ENCODE data around the gene NECAB3. TPM values are rescaled to one million over a fixed set of nuclear protein-coding genes. Genes with fewer than 3 reads are reported as not detected.
"Not testable (repeated sequence)": the region's sequence is repeated elsewhere in the genome, so short reads cannot be mapped to it uniquely, and the experiment has no call there.

Gene NECAB3
- total RNA-seq, 2 donors from 2014 or later: 10.2 to 12.2 TPM

DNA sequence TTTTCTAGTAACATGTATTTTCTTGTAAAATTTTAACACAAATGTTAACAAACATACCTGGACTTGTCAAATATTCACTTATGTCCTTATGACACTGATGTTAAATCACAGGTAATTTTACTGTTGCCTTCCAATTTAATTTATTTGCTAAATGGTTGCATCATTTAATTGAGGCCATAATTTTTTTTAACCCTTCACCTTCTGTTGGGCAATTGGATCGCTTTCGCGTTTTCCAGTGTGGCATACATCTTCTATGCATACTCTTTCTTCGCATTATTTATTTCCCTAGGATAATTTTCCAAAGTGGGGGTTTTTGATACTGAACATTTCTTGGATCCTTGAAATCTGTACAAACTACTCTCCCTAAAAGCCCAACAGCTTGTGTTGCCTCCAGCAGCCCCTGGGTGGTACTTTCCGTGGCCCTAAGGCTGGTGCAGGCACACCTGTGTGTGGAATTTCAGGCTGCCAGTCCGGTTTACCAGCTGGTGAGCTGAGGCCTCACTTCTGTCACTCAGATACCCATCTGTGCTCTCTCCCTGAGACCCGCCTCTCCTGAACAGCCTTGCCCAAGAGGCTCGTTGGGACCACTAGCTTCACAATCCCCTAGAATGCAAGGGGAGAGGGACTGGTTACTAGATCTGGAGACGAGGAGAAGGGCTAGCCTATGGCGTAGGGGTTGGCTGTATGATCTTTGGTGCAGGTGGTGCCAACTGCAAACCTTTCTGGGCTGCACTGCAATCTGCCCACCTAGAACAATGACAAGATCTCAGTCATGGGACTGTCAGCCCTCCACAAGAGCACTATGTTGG lies 23.3 kb downstream of the NECAB3 start:
- H3K9me3 ChIP-seq (ENCODE audit: control insufficient read depth, low read length, poor library complexity, severe bottlenecking): no peaks in the 10 kb centered on the region
- no peak for ATAC-seq
- H3K36me3 Mint-ChIP-seq (ENCODE audit: low read depth): no peaks in the 10 kb centered on the region
- H3K4me3 Mint-ChIP-seq: no peak overlapping the region
- peaks cover 13% of the 10 kb centered on the region for H3K4me1 Mint-ChIP-seq
- DNase-seq: no peak
- no peaks in the 10 kb centered on the region for H3K27me3 Mint-ChIP-seq
- H3K27ac Mint-ChIP-seq: no peak overlapping the region

DNA sequence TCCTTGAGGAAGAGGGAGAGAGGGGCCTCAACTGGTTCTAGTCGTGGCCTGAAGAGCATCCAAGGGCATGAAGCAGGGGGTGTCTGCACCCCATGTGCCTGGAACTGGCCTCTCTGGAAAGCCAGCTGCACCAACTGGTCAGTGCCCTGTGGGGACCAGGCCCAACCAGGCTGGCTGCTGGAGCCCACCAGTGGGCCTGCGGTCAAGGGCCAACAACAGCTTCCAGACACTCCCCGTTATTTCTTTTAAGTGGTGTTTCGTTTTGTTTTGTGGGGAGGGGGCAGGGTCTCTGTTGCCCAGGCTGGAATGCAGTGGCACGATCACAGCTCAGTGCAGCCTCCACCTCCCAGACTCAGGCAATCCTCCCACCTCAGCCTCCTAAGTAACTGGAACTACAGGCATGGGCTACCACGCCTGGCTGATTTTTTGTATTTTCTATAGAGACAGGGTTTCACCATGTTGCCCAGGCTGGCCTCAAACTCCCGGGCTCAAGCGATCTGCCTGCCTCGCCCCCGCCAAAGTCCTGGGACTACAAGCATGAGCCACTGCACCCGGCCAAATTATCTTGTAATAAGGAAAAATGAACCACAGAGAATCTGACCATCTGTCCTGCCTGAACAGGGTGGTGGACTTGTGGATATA lies 24.0 kb downstream of the NECAB3 start:
- Mint-ChIP-seq H3K27me3 (no peaks in the 10 kb centered on the region), H3K27ac (no peak overlapping the region), H3K4me3 (no peak overlapping the region), H3K4me1 (peaks cover 13% of the 10 kb centered on the region), H3K36me3 (ENCODE audit: low read depth) (peaks cover 4% of the 10 kb centered on the region)
- ATAC-seq: no peak
- no peak for DNase-seq
- no peaks in the 10 kb centered on the region for H3K9me3 ChIP-seq (ENCODE audit: control insufficient read depth, low read length, poor library complexity, severe bottlenecking)

DNA sequence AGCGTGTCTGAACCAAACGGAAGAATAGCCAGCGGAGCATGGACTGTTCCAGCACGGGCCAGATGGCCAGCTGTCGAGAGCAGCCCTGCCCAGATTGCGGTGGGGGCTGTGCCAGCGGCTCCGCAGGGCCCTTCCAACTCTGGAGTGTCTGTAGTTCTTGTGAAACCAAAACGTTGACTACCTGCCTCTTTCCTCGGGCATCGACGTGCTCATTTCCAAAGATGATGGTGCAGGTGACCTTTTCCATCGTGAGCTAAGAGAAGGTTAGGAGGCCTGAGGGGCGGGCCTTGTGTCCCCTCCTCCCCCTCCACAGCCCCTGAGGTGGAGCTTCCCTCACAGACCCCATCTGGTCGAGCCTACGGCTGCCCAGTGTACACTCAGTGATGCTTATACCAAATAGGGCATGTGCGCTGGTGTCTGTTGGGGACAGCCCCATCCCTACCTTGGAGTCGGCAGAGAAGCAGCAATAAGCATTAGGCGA lies 25.0 kb downstream of the NECAB3 start:
- no peak for ATAC-seq
- H3K27ac Mint-ChIP-seq: no peak overlapping the region

DNA sequence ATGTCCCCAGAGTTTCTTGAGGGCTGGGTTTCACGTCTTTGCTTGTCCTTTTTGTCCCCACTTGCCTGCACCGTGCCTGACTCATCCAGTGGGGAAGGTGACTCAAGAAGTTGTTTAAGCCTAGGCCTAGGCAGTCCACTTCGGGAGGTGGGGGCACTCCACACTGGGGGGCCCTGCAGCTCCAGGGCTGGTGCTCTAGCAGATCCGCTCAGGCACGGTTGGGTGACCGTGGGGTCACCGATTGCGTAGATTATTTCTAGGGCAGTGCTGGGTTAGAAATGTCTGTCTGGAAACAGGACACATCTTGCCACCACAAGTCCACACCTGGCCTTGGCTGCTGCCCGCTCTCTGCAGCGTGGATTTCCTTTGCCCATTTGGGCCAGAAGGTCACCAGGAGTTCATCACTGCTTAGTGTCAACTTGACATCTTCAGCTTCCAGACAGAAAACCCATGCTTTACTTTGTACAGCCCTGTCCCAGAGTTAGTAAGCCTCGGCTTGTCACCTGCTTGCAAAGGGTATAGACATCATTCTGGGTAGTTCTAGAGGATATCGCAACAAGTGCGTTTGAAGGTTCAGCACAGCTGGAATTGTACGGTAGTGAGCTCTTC lies 25.7 kb downstream of the NECAB3 start:
- ATAC-seq (no peak), DNase-seq (no peak)
- Mint-ChIP-seq H3K36me3 (ENCODE audit: low read depth) (peaks cover 4% of the 10 kb centered on the region), H3K4me1 (peaks cover 12% of the 10 kb centered on the region), H3K27me3 (no peaks in the 10 kb centered on the region), H3K4me3 (no peak overlapping the region), H3K27ac (no peak overlapping the region)
- no peaks in the 10 kb centered on the region for H3K9me3 ChIP-seq (ENCODE audit: control insufficient read depth, low read length, poor library complexity, severe bottlenecking)

More for the DNA sequence above, 25.0 kb downstream of the NECAB3 start:
- DNase-seq: no peak
- no peaks in the 10 kb centered on the region for H3K9me3 ChIP-seq (ENCODE audit: control insufficient read depth, low read length, poor library complexity, severe bottlenecking)
- Mint-ChIP-seq H3K36me3 (ENCODE audit: low read depth) (peaks cover 4% of the 10 kb centered on the region), H3K4me3 (no peak overlapping the region), H3K4me1 (peaks cover 13% of the 10 kb centered on the region), H3K27me3 (no peaks in the 10 kb centered on the region)

DNA sequence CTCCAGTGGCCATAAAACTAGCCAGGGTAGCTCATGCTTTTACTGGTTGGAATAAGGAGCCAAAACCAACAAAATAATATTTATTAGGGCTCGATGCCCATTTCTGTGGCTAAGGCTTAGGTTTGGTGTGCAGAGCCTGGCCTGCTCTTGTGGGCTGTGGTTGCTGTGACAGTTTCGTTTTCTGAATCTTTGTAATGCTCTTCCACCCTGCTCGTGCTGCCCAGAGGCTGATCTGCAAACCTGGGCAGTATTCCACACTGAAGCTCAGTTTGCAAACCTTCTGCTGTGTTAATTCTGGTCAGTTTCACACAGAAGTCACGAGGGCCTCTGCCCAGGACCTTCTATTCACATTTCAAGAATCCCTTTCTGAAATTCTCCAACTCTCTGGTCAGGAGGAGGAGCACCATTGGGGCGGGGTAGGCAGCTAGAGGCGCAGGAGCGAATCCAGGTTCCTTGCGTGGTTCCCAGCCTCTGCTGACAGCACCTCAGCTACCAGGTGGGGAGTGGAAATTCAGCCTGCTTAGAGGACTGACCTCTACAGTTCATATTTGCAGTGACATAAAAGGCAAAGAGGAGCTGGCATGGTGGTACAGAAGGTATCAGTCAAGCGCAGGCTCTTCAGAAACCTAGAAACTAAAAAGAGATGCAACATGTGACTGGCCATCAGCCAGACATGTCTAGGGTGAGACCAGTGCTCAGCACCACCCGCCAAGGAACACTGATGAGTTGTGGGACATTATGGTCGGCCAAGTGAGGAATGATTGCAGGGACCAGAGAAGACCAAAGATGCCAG lies 26.4 kb downstream of the NECAB3 start:
- H3K4me1 Mint-ChIP-seq: peaks cover 10% of the 10 kb centered on the region
- ATAC-seq (no peak), DNase-seq (no peak)
- H3K4me3 Mint-ChIP-seq: no peak overlapping the region
- H3K27ac Mint-ChIP-seq: no peak overlapping the region
- H3K36me3 Mint-ChIP-seq (ENCODE audit: low read depth): peaks cover 4% of the 10 kb centered on the region
- no peaks in the 10 kb centered on the region for H3K9me3 ChIP-seq (ENCODE audit: control insufficient read depth, low read length, poor library complexity, severe bottlenecking)
- no peaks in the 10 kb centered on the region for H3K27me3 Mint-ChIP-seq

DNA sequence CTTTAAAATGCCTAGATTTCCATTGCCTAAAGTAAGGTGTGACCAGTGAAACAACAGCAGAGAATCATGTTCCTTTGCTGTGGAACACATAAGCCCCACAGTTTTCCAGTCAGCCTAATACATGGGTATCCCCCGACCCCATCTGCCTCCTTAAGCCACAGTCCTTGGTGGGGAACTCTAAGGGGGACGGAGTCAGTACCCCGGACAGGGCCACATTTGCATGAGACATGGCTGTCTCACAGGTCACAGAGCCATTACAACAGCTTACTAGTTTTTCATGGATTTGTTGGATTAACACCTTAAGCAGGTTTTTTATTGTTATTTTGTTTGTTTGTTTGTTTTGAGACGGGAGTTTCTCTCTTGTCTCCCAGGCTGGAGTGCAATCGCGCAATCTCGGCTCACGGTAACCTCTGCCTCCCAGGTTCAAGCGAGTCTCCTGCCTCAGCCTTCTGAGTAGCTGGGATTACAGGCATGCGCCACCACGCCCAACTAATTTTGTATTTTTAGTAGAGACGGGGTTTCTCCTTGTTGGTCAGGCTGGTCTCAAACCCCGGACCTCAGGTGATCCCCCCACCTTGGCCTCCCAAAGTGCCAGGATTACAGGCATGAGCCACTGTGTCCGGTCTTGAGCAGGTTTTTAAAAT lies 27.1 kb downstream of the NECAB3 start:
- DNase-seq; H3K9me3 ChIP-seq (ENCODE audit: control insufficient read depth, low read length, poor library complexity, severe bottlenecking); H3K4me3 Mint-ChIP-seq; ATAC-seq; H3K27me3 Mint-ChIP-seq; H3K27ac Mint-ChIP-seq; H3K36me3 Mint-ChIP-seq (ENCODE audit: low read depth); H3K4me1 Mint-ChIP-seq: not testable (repeated sequence)

DNA sequence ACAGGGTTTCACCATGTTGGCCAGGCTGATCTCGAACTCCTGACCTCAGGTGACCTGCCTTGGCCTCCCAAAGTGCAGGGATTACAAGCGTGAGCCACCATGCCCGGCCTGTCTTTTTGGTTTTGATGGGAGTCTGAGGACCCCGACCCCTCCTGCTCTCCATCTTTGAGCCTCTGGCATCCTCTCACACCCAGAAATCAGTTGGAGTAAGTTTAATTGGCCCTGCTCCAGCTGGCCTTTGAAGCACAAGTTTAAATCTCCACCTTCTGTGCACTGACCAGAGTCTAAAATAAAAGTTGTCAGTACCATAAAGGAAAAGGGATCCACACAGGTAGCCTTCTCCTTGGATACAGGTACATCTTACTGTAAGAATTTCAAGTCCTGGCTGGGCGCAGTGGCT lies 28.0 kb downstream of the NECAB3 start:
- no peaks in the 10 kb centered on the region for H3K27me3 Mint-ChIP-seq
- peaks cover 6% of the 10 kb centered on the region for H3K4me1 Mint-ChIP-seq
- no peak for DNase-seq
- H3K36me3 Mint-ChIP-seq (ENCODE audit: low read depth): peaks cover 7% of the 10 kb centered on the region
- no peak overlapping the region for H3K27ac Mint-ChIP-seq
- H3K4me3 Mint-ChIP-seq: no peak overlapping the region
- ATAC-seq: no peak
- H3K9me3 ChIP-seq (ENCODE audit: control insufficient read depth, low read length, poor library complexity, severe bottlenecking): no peaks in the 10 kb centered on the region

DNA sequence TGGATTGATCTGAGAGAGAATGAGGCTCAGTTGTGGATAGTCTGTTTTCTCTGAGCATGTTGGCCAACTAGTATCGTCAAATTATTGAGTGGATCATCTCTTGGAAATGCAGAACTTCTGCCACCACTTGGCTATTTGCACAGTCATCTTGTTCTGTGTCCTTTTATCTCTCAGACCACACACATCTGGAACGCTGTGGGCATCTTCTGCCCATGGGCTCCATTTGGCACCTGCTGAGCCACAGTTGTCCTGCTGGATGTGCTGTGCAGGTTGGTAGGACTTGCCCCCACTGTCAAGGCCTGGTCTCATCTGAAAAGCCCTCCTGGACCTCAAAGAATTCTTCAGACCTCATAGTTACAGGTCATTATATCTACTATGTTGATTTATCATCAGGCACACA lies 28.8 kb downstream of the NECAB3 start:
- no peak overlapping the region for H3K4me3 Mint-ChIP-seq
- H3K4me1 Mint-ChIP-seq: peaks cover 6% of the 10 kb centered on the region
- ATAC-seq (no peak), DNase-seq (no peak)
- H3K27ac Mint-ChIP-seq: no peak overlapping the region
- no peaks in the 10 kb centered on the region for H3K27me3 Mint-ChIP-seq
- H3K9me3 ChIP-seq (ENCODE audit: control insufficient read depth, low read length, poor library complexity, severe bottlenecking): no peaks in the 10 kb centered on the region
- H3K36me3 Mint-ChIP-seq (ENCODE audit: low read depth): peaks cover 7% of the 10 kb centered on the region

DNA sequence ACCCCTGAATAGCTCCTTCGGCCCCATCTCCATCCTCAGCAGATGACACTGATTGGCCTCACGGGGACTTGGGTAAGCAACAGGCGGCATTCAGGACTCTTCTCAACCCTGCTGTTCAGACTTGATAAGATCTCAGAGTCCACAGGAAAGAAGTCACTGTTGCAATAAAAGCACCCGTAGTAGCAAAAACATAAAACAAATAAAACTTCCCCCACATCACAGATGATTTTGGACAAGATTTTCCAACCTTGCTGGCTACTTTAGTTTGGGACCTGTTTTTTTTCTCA lies 29.2 kb downstream of the NECAB3 start:
- no peaks in the 10 kb centered on the region for H3K27me3 Mint-ChIP-seq
- H3K9me3 ChIP-seq (ENCODE audit: control insufficient read depth, low read length, poor library complexity, severe bottlenecking): no peaks in the 10 kb centered on the region
- H3K36me3 Mint-ChIP-seq (ENCODE audit: low read depth): peaks cover 7% of the 10 kb centered on the region
- ATAC-seq: no peak
- H3K27ac Mint-ChIP-seq: no peak overlapping the region
- DNase-seq: no peak
- H3K4me3 Mint-ChIP-seq: no peak overlapping the region
- peaks cover 6% of the 10 kb centered on the region for H3K4me1 Mint-ChIP-seq

DNA sequence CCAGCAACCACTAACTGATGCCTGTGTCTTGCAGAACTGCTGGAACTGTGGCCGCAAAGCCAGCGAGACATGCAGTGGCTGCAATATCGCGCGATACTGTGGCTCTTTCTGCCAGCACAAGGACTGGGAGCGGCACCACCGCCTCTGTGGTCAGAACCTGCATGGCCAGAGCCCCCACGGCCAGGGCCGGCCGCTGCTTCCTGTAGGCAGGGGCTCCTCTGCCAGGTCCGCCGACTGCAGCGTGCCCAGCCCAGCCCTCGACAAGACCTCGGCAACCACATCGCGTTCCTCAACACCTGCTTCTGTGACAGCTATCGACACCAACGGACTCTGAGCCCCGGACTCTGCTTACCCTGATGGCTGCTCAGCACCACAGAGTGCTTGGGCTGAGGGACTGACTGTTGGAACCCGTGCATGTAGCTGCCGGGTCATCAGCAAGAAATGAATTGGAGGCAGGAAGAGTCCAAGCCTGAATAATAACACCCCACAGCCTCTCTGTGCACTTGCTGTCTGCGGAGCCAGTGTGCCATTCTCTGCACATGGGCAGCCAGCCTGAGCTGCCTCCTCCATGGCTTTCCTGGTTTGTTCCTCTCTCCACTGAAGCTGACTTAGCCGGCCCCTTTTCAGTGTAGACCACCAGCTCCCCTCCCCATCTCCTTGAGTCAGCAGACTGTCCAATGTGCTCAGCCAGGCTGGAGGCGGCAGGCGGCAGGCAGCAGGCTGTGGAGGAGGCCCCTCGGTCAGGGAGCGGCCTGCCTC lies 29.7 kb downstream of the NECAB3 start:
- H3K36me3 Mint-ChIP-seq (ENCODE audit: low read depth): peaks cover 7% of the 10 kb centered on the region

DNA sequence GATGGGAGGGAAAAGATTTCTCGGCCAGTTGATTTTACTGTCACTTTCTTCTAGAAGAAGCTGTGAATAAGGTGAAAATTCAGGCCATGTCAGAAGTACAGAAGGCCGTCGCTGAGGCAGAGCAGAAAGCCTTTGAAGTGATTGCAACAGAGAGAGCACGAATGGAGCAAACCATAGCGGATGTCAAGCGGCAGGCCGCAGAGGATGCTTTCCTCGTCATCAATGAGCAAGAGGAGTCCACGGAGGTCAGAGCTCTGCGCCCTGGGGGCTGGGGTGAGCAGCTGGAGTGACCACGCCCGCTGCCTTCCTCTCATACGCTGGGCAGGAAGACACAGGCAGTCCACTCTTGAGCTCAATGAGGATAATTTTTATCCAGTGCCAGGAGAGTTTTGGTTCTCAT lies 33.9 kb downstream of the NECAB3 start:
- H3K36me3 Mint-ChIP-seq (ENCODE audit: low read depth): peaks cover 9% of the 10 kb centered on the region
- H3K27me3 Mint-ChIP-seq: no peaks in the 10 kb centered on the region
- DNase-seq (no peak), ATAC-seq (no peak)
- no peaks in the 10 kb centered on the region for H3K4me1 Mint-ChIP-seq
- H3K27ac Mint-ChIP-seq: no peak overlapping the region
- no peaks in the 10 kb centered on the region for H3K9me3 ChIP-seq (ENCODE audit: control insufficient read depth, low read length, poor library complexity, severe bottlenecking)
- H3K4me3 Mint-ChIP-seq: no peak overlapping the region

More for the DNA sequence above, 29.7 kb downstream of the NECAB3 start:
- H3K9me3 ChIP-seq (ENCODE audit: control insufficient read depth, low read length, poor library complexity, severe bottlenecking): no peaks in the 10 kb centered on the region
- Mint-ChIP-seq H3K27ac (no peak overlapping the region), H3K4me1 (peaks cover 6% of the 10 kb centered on the region), H3K27me3 (no peaks in the 10 kb centered on the region), H3K4me3 (no peak overlapping the region)
- DNase-seq: no peak
- ATAC-seq: no peak

DNA sequence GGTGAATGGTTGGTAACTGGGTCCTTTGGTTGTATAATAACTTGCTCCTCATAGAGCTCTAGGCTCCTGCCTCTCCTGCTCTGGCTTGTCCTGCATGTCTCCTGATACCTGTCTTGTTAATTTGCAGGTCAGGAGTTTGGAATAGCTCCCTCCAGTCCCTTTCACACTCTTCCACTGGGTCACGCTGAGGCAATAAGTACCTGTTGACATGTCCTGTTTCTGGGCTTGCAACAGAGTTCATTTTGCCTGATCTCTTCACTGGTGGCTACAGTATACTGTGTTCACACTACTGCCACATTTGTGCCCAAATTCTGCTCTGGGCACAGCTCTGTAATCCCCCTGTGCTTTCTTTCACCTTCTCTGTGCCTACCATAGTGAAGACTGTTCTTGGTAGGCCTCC lies 37.5 kb downstream of the NECAB3 start:
- H3K4me1 Mint-ChIP-seq: peaks cover 5% of the 10 kb centered on the region
- no peaks in the 10 kb centered on the region for H3K27me3 Mint-ChIP-seq
- H3K4me3 Mint-ChIP-seq: no peak overlapping the region
- peak overlapping the region; percentile 51 for H3K27ac Mint-ChIP-seq
- peaks cover 8% of the 10 kb centered on the region for H3K36me3 Mint-ChIP-seq (ENCODE audit: low read depth)
- DNase-seq: no peak
- no peaks in the 10 kb centered on the region for H3K9me3 ChIP-seq (ENCODE audit: control insufficient read depth, low read length, poor library complexity, severe bottlenecking)
- ATAC-seq: no peak

Measured in T-helper 17 cell (primary cell).